Calu3 (cell line): ENCODE data around the gene COL26A1. TPM values are rescaled to one million over a fixed set of nuclear protein-coding genes. Genes with fewer than 3 reads are reported as not detected.

ENCODE experiments used
- BruUV-seq: library from RNA; stranded (reverse); fragments of 400-500 nt; replicated peaks from 2 replicates; lab custom pipeline; 2021; lab: Mats Ljungman, UMichigan
- CTCF ChIA-PET: fragments of 300-600 bp; sonication (Branson Sonifier 250); formaldehyde crosslinking; loops from one replicate; lab custom pipeline; 2022; ENCODE audit warnings: antibody characterized with exemption; lab: Charles Lee
- DNase-seq: peaks from one replicate; pipeline ENCODE4 v3.0.0; 2022
- H3K27ac Mint-ChIP-seq: one replicate; pipeline ENCODE4 v1.8.0; 2022; ENCODE audit warnings: mixed read lengths; ENCODE audit not compliant: unreplicated experiment
- H3K27me3 Mint-ChIP-seq: one replicate; pipeline ENCODE4 v1.8.0; 2022; ENCODE audit warnings: mixed read lengths; ENCODE audit not compliant: unreplicated experiment
- H3K36me3 Mint-ChIP-seq: one replicate; pipeline ENCODE4 v1.8.0; 2022; ENCODE audit warnings: mild to moderate bottlenecking, moderate library complexity, mixed read lengths; ENCODE audit not compliant: insufficient read depth, unreplicated experiment
- H3K4me1 Mint-ChIP-seq: one replicate; pipeline ENCODE4 v1.8.0; 2022; ENCODE audit warnings: mild to moderate bottlenecking, low read depth, mixed read lengths; ENCODE audit not compliant: unreplicated experiment
- H3K4me3 Mint-ChIP-seq: one replicate; pipeline ENCODE4 v1.8.0; 2022; ENCODE audit warnings: mild to moderate bottlenecking, low read depth, moderate library complexity, mixed read lengths; ENCODE audit not compliant: unreplicated experiment
- H3K9me3 Mint-ChIP-seq: one replicate; pipeline ENCODE4 v1.8.0; 2022; ENCODE audit warnings: low read depth, mixed read lengths; ENCODE audit not compliant: unreplicated experiment
- CTCF ChIP-seq: fragments of 200-600 bp; IDR thresholded peaks from one replicate; pipeline ENCODE4 v1.8.0; 2022; ENCODE audit warnings: antibody characterized with exemption; ENCODE audit not compliant: unreplicated experiment
- intact Hi-C: fragments of 100-400 bp; cut with micrococcal nuclease; formaldehyde crosslinking; loops from one replicate; pipeline ENCODE4 v1.10.0; 2022; ENCODE audit not compliant: unreplicated experiment
- total RNA-seq: library from RNA; stranded (reverse); gene quantifications from 2 replicates; pipeline ENCODE4 v1.2.3, GENCODE V29; 2022

COL26A1 gene
- total RNA-seq, 1 experiment from 2014 or later, result not detected

- Mint-ChIP-seq H3K27ac (no peak overlapping the region), H3K27me3 (peaks cover 15% of the 10 kb centered on the region), H3K9me3 (no peaks in the 10 kb centered on the region), H3K4me3 (no peak overlapping the region), H3K36me3 (no peaks in the 10 kb centered on the region), H3K4me1 (no peaks in the 10 kb centered on the region)
- BruUV-seq, result no TSS peak
- TF ChIP-seq CTCF, result no peak
- intact Hi-C loops, result loop anchor here (2.0 to 10.0 kb wide), 3 partner anchors 141 to 729 kb away; no protein-coding TSS in a partner anchor
- DNase-seq, result no peak
- CTCF ChIA-PET, result interaction anchor here (0.6 to 1.8 kb wide), 7 partner anchors 55 to 730 kb away, joined by 3 to 16 read pairs (median 4); partner anchors contain the start of gene COL26A1
Measured at GRCh38 chr7:101543242-101543766, 180.6 kb downstream of the COL26A1 start.

- no peaks in the 10 kb centered on the region for H3K36me3 Mint-ChIP-seq
- intact Hi-C loops, result loop anchor here (2.0 to 10.0 kb wide), 3 partner anchors 141 to 729 kb away; no protein-coding TSS in a partner anchor
- H3K4me3 Mint-ChIP-seq, result no peak overlapping the region
- no TSS peak for BruUV-seq
- H3K4me1 Mint-ChIP-seq, result no peaks in the 10 kb centered on the region
- H3K9me3 Mint-ChIP-seq, result no peaks in the 10 kb centered on the region
- no peak for DNase-seq
- H3K27ac Mint-ChIP-seq, result no peak overlapping the region
- no peak for TF ChIP-seq CTCF
- CTCF ChIA-PET, result no interaction called here
- H3K27me3 Mint-ChIP-seq, result peaks cover 14% of the 10 kb centered on the region
Measured at GRCh38 chr7:101543846-101544245, 181.2 kb downstream of the COL26A1 start.

GRCh38 chr7:101545441-101546190 is 182.9 kb downstream of the COL26A1 start:
- intact Hi-C loops, result loop anchor here (10.0 kb wide), 1 partner anchor 139 kb away; no protein-coding TSS in a partner anchor
- Mint-ChIP-seq H3K27ac (no peak overlapping the region), H3K4me3 (no peak overlapping the region), H3K36me3 (peaks cover 5% of the 10 kb centered on the region), H3K4me1 (no peaks in the 10 kb centered on the region), H3K9me3 (no peaks in the 10 kb centered on the region), H3K27me3 (peaks cover 8% of the 10 kb centered on the region)
- no TSS peak for BruUV-seq
- TF ChIP-seq CTCF, result no peak
- no peak for DNase-seq
- CTCF ChIA-PET, result no interaction called here

GRCh38 chr7:101546308-101546936 is 183.7 kb downstream of the COL26A1 start:
- no peak for TF ChIP-seq CTCF
- BruUV-seq, result no TSS peak
- H3K9me3 Mint-ChIP-seq, result no peaks in the 10 kb centered on the region
- no peak overlapping the region for H3K27ac Mint-ChIP-seq
- no peak for DNase-seq
- CTCF ChIA-PET, result no interaction called here
- H3K27me3 Mint-ChIP-seq, result peaks cover 8% of the 10 kb centered on the region
- intact Hi-C loops, result loop anchor here (10.0 kb wide), 1 partner anchor 138 kb away; no protein-coding TSS in a partner anchor
- H3K4me3 Mint-ChIP-seq, result no peak overlapping the region
- H3K4me1 Mint-ChIP-seq, result no peaks in the 10 kb centered on the region
- H3K36me3 Mint-ChIP-seq, result peaks cover 5% of the 10 kb centered on the region
